ENCODE measurements around the gene SPOCK2.

SPOCK2 gene

GRCh38 chr10:72013202-72013945 is 75.0 kb downstream of the SPOCK2 start:
- ChIA-PET CTCF (interaction anchor here (0.6 to 1.0 kb wide), 2 partner anchors 33 to 57 kb away, joined by 3 read pairs; no protein-coding TSS in a partner anchor), POLR2A (no interaction called here)

GRCh38 chr10:72012796-72013195 is 75.6 kb downstream of the SPOCK2 start:
- ChIA-PET CTCF (interaction anchor here (0.6 to 1.0 kb wide), 3 partner anchors 33 to 56 kb away, joined by 3 read pairs; no protein-coding TSS in a partner anchor), POLR2A (no interaction called here)
- TF ChIP-seq PKNOX1 (IDR thresholded peaks at IDR 0.05) = no peak
- TF ChIP-seq L3MBTL2 (conservative IDR thresholded peaks at IDR 0.05) = no peak
- TF ChIP-seq SUZ12 (IDR thresholded peaks at IDR 0.05) = no peak
- TF ChIP-seq HDGF (IDR thresholded peaks at IDR 0.05; ENCODE audit: borderline replicate concordance) = no peak
- TF ChIP-seq BHLHE40 (IDR thresholded peaks at IDR 0.05; ENCODE audit: borderline replicate concordance) = no peak
- TF ChIP-seq FOXK2 (IDR thresholded peaks at IDR 0.05) = no peak
- no peak for TF ChIP-seq FOXM1 (IDR thresholded peaks at IDR 0.05; ENCODE audit: borderline replicate concordance)
- no peak for TF ChIP-seq FOXA1 (IDR thresholded peaks at IDR 0.05)
- TF ChIP-seq LEF1 (IDR thresholded peaks at IDR 0.05; ENCODE audit: borderline replicate concordance) = no peak
- no peak for TF ChIP-seq SP1 (IDR thresholded peaks at IDR 0.05)
- no peak for TF ChIP-seq ARNT (IDR thresholded peaks at IDR 0.05)
- no peak for TF ChIP-seq ZNF384 (IDR thresholded peaks at IDR 0.05)
- TF ChIP-seq TARDBP (IDR thresholded peaks at IDR 0.05) = no peak
- TF ChIP-seq CTBP1 (IDR thresholded peaks at IDR 0.05; ENCODE audit: borderline replicate concordance) = no peak
- TF ChIP-seq NFRKB (IDR thresholded peaks at IDR 0.05) = no peak
- no peak for TF ChIP-seq ELF4 (IDR thresholded peaks at IDR 0.05)
- no peak for DNase-seq (ENCODE audit: extremely low spot score)

More at GRCh38 chr10:72013202-72013945, 75.0 kb downstream of the SPOCK2 start:
- DNase-seq (ENCODE audit: extremely low spot score) = no peak
- TF ChIP-seq FOXA1 (IDR thresholded peaks at IDR 0.05) (no peak), ZNF384 (IDR thresholded peaks at IDR 0.05) (no peak), LEF1 (IDR thresholded peaks at IDR 0.05; ENCODE audit: borderline replicate concordance) (no peak), CTBP1 (IDR thresholded peaks at IDR 0.05; ENCODE audit: borderline replicate concordance) (no peak), TARDBP (IDR thresholded peaks at IDR 0.05) (no peak), ARNT (IDR thresholded peaks at IDR 0.05) (no peak), ELF4 (IDR thresholded peaks at IDR 0.05) (no peak), SP1 (IDR thresholded peaks at IDR 0.05) (no peak), HDGF (IDR thresholded peaks at IDR 0.05; ENCODE audit: borderline replicate concordance) (no peak), SUZ12 (IDR thresholded peaks at IDR 0.05) (no peak)

- TF ChIP-seq ZNF384 (IDR thresholded peaks at IDR 0.05) (no peak), ELF4 (IDR thresholded peaks at IDR 0.05) (no peak), FOXA1 (IDR thresholded peaks at IDR 0.05) (no peak), CTBP1 (IDR thresholded peaks at IDR 0.05; ENCODE audit: borderline replicate concordance) (no peak), FOXK2 (IDR thresholded peaks at IDR 0.05) (no peak), LEF1 (IDR thresholded peaks at IDR 0.05; ENCODE audit: borderline replicate concordance) (no peak), PKNOX1 (IDR thresholded peaks at IDR 0.05) (no peak), TARDBP (IDR thresholded peaks at IDR 0.05) (no peak), HDGF (IDR thresholded peaks at IDR 0.05; ENCODE audit: borderline replicate concordance) (no peak), NFRKB (IDR thresholded peaks at IDR 0.05) (no peak), SUZ12 (IDR thresholded peaks at IDR 0.05) (no peak), L3MBTL2 (conservative IDR thresholded peaks at IDR 0.05) (no peak), BHLHE40 (IDR thresholded peaks at IDR 0.05; ENCODE audit: borderline replicate concordance) (no peak), SP1 (IDR thresholded peaks at IDR 0.05) (no peak), FOXM1 (IDR thresholded peaks at IDR 0.05; ENCODE audit: borderline replicate concordance) (no peak), ARNT (IDR thresholded peaks at IDR 0.05) (no peak)
- CTCF ChIA-PET = interaction anchor here (0.6 kb wide), 1 partner anchor 42 kb away, joined by 3 read pairs; no protein-coding TSS in a partner anchor
- POLR2A ChIA-PET = no interaction called here
- no peak for DNase-seq (ENCODE audit: extremely low spot score)
These were observed 76.3 kb downstream of the SPOCK2 start for GRCh38 chr10:72011976-72012512.

GRCh38 chr10:72011468-72011867 is 76.9 kb downstream of the SPOCK2 start:
- DNase-seq (ENCODE audit: extremely low spot score) = no peak
- no peak for TF ChIP-seq CTBP1 (IDR thresholded peaks at IDR 0.05; ENCODE audit: borderline replicate concordance)
- TF ChIP-seq HDGF (IDR thresholded peaks at IDR 0.05; ENCODE audit: borderline replicate concordance) = no peak
- TF ChIP-seq PKNOX1 (IDR thresholded peaks at IDR 0.05) = no peak
- TF ChIP-seq FOXK2 (IDR thresholded peaks at IDR 0.05) = no peak
- TF ChIP-seq L3MBTL2 (conservative IDR thresholded peaks at IDR 0.05) = no peak
- no peak for TF ChIP-seq LEF1 (IDR thresholded peaks at IDR 0.05; ENCODE audit: borderline replicate concordance)
- ChIA-PET CTCF (no interaction called here), POLR2A (no interaction called here)

- ChIA-PET CTCF (interaction anchor here (0.6 kb wide), 1 partner anchor 1804 kb away, joined by 7 read pairs; no protein-coding TSS in a partner anchor), POLR2A (no interaction called here)
- DNase-seq (ENCODE audit: extremely low spot score) = no peak
- no peak for TF ChIP-seq NFRKB (IDR thresholded peaks at IDR 0.05)
- no peak for TF ChIP-seq ARNT (IDR thresholded peaks at IDR 0.05)
These were observed 77.3 kb downstream of the SPOCK2 start for GRCh38 chr10:72011016-72011415.

All from HEK293T (cell line).